Tibial nerve (tissue), 4 donors: ENCODE measurements around the gene ZNF416. TPM values are rescaled to one million over a fixed set of nuclear protein-coding genes. Genes with fewer than 3 reads are reported as not detected.

Experiments
- DNase-seq, 2 donors: peaks; one replicate each; pipeline ENCODE4 v3.0.0-alpha.2; 2019; ENCODE audit warnings: low spot score in 2 of 2
- H3K27ac ChIP-seq, 4 donors: fragments of 200-600 bp; sonication (generic) in 3 of 4; one replicate each; pipeline ENCODE4 v1.5.1; 2017 to 2019; ENCODE audit warnings: mild to moderate bottlenecking in 1 of 4
- H3K27me3 ChIP-seq, 2 donors: fragments of 200-600 bp; sonication (generic) in 1 of 2; one replicate each; pipeline versions ENCODE4 v1.5.1 to v1.6.0; 2017 to 2019
- H3K36me3 ChIP-seq, 3 donors: fragments of 200-600 bp; sonication (generic); one replicate each; pipeline ENCODE4 v1.5.1; 2018 to 2019
- H3K4me1 ChIP-seq, 4 donors: fragments of 200-600 bp; sonication (generic) in 3 of 4; one replicate each; pipeline ENCODE4 v1.5.1; 2017 to 2019
- H3K4me3 ChIP-seq, 4 donors: fragments of 200-600 bp; sonication (generic) in 3 of 4; one replicate each; pipeline ENCODE4 v1.5.1; 2017 to 2019; ENCODE audit warnings: mild to moderate bottlenecking in 1 of 4, moderate library complexity in 1 of 4
- H3K9me3 ChIP-seq, 4 donors: fragments of 200-600 bp; sonication (generic) in 3 of 4; one replicate each; pipeline ENCODE4 v1.5.1; 2017 to 2019
- EP300 ChIP-seq, 2 donors: sonication (generic); formaldehyde crosslinking; IDR thresholded peaks; one replicate each; pipeline ENCODE4 v1.6.1; 2017; ENCODE audit warnings: antibody characterized with exemption in 2 of 2, mild to moderate bottlenecking in 1 of 2
- POLR2A ChIP-seq, 2 donors: fragments of 450-650 bp; IDR thresholded peaks; one replicate each; pipeline ENCODE4 v1.6.1; 2017; ENCODE audit warnings: antibody characterized with exemption in 2 of 2, mild to moderate bottlenecking in 2 of 2, moderate library complexity in 2 of 2
- WGBS, 2 donors: methylation state at CpG; one replicate each; pipeline ENCODE4 v1.1.5; 2018; 5-methylcytosine and 5-hydroxymethylcytosine counted together
- total RNA-seq, 4 donors: library from RNA; depleted of rRNA; stranded (reverse); fragments of >200 nt; gene quantifications; one replicate each; pipeline ENCODE4 v1.1.0, GENCODE V29; 2016
- TF ChIP-seq, protein P1 (sequence below), 5 experiments: fragments of 200-600 bp in 3 of 5; fragments of 450-650 bp in 2 of 5; sonication (generic) in 3 of 5; IDR thresholded peaks; one replicate each; pipeline ENCODE4 v1.5.1; 2016 to 2019; ENCODE audit warnings: antibody characterized with exemption in 5 of 5, mild to moderate bottlenecking in 3 of 5, moderate library complexity in 2 of 5

ZNF416 gene
- total RNA-seq, 4 donors from 2014 or later = 2.4 to 6.0 (median 2.6) TPM

DNA sequence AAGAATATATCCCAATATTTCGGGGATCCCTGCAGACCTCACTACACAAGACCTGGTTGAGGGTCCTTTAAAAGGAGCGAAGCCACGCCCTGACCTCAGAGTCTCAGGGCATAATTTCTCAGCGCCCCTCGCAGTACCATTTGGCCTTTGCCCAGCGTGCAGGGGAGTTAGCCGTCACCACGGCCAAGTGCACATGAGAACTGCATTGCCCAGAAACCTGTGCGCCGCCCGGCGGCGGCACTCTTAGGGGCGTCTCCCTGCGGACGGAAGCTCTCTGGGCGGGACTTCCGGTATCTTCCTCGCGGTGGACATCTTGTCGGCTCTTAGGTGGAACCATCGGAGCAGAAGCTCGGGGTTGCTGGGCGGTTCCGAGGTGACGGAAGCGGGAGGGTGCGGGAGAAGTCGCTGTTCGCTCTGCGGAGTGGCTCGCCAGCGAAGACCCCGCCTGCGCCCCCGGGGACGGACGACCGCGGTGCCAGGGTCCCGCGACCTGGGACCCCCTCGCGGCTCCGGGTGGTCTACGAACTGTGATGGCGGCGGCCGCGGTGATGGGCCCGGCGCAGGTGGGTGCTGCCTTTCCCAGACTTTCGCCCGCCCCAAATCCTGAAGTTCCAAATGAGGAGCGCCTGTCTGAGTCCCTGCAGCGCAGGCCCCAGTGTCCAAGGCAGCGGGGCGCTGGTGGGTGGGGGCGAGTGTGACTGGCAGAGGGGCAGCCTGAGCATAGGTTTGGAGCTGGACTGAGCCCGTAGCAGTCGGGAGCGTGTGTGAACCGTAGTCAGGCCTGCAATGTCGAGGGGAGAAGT lies 35.4 kb upstream of the ZNF416 start, which contains the start of gene ZNF134:
Gene ZNF134 (plus strand): TSS at position 302 of the 803 bp plus-strand sequence. CDS start 5,227 bp downstream, outside the sequence.
- H3K27me3 ChIP-seq = no peaks in the 10 kb centered on the region
- DNase-seq = peak; percentile 70 to 78
- H3K36me3 ChIP-seq = peaks cover under 1 to 58% (median 32%) of the 10 kb centered on the region in 3 donors
- peaks cover 0 to 19% (median 7%) of the 10 kb centered on the region in 4 donors for H3K4me1 ChIP-seq
- peaks cover 0 to 74% (median 36%) of the 10 kb centered on the region in 4 donors for H3K9me3 ChIP-seq
- 2 to 4% methylated on average over 17 to 63 of the region's 64 CpGs for WGBS, 2 donors
- H3K4me3 ChIP-seq = peak within 1 kb of the TSS; percentile 78 to 93 (median 90)
- H3K27ac ChIP-seq = peak within 1 kb of the TSS in 3 of 4 donors; percentile 74 to 79 (median 77)
- peak in 1 of 2 donors; percentile 64 for TF ChIP-seq EP300 (IDR thresholded peaks at IDR 0.05)
- TF ChIP-seq, protein P1, sequence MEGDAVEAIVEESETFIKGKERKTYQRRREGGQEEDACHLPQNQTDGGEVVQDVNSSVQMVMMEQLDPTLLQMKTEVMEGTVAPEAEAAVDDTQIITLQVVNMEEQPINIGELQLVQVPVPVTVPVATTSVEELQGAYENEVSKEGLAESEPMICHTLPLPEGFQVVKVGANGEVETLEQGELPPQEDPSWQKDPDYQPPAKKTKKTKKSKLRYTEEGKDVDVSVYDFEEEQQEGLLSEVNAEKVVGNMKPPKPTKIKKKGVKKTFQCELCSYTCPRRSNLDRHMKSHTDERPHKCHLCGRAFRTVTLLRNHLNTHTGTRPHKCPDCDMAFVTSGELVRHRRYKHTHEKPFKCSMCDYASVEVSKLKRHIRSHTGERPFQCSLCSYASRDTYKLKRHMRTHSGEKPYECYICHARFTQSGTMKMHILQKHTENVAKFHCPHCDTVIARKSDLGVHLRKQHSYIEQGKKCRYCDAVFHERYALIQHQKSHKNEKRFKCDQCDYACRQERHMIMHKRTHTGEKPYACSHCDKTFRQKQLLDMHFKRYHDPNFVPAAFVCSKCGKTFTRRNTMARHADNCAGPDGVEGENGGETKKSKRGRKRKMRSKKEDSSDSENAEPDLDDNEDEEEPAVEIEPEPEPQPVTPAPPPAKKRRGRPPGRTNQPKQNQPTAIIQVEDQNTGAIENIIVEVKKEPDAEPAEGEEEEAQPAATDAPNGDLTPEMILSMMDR (IDR thresholded peaks at IDR 0.05) = peak in 3 of 5 experiments; percentile 22 to 45 (median 42)
- TF ChIP-seq POLR2A (IDR thresholded peaks at IDR 0.05) = no peak

DNA sequence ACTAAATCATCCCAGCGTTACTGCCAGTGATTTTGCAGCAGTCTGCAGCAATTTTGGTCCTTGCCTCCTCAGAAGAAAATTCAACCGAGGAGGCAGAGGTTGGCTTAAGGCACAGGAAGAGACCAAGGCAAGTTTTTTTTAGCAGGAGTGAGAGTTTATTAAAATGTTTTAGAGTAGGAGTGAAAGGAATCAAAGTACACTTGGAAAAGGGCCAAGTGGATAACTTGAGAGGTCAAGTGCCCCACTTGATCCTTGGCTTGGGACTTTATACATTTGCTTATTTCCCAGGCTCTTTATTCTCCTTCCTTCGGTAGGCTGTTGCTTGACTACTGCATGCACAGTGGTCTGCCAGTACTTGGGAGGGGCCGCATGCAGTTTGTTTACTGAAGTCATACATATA lies 32.4 kb upstream of the ZNF416 start:
- no peak for TF ChIP-seq POLR2A (IDR thresholded peaks at IDR 0.05)
- H3K27me3 ChIP-seq = no peaks in the 10 kb centered on the region
- no peak overlapping the region for H3K27ac ChIP-seq
- 76% methylated on average over 4 of the region's 4 CpGs for WGBS, 2 donors
- no peak overlapping the region for H3K4me3 ChIP-seq
- peaks cover 0 to 58% (median 10%) of the 10 kb centered on the region in 3 donors for H3K36me3 ChIP-seq
- DNase-seq = no peak
- H3K9me3 ChIP-seq = peaks cover 0 to 74% (median 15%) of the 10 kb centered on the region in 4 donors
- H3K4me1 ChIP-seq = peaks cover 0 to 19% (median 7%) of the 10 kb centered on the region in 4 donors

DNA sequence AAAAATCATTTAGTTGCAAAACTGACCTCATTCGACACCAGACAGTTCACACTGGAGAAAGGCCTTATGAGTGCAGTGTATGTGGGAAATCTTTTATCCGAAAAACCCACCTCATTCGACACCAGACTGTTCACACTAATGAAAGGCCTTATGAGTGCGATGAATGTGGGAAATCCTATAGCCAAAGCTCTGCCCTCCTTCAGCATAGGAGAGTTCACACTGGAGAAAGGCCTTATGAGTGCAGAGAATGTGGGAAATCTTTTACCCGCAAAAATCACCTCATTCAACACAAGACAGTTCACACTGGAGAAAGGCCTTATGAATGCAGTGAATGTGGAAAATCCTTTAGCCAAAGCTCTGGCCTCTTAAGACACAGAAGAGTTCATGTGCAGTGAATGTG lies 28.2 kb upstream of the ZNF416 start:
- H3K36me3 ChIP-seq = peaks cover 0 to 85% (median 0%) of the 10 kb centered on the region in 3 donors
- no peaks in the 10 kb centered on the region for H3K4me1 ChIP-seq
- no peak for DNase-seq
- no peak overlapping the region for H3K27ac ChIP-seq
- WGBS, 2 donors = 95 to 97% methylated on average over 5 of the region's 5 CpGs
- H3K9me3 ChIP-seq = peaks cover 0 to 97% (median 14%) of the 10 kb centered on the region in 4 donors
- H3K4me3 ChIP-seq = no peak overlapping the region
- H3K27me3 ChIP-seq = no peaks in the 10 kb centered on the region
- TF ChIP-seq, protein P1 (IDR thresholded peaks at IDR 0.05) = no peak
- TF ChIP-seq EP300 (IDR thresholded peaks at IDR 0.05) (no peak), POLR2A (IDR thresholded peaks at IDR 0.05) (no peak)

DNA sequence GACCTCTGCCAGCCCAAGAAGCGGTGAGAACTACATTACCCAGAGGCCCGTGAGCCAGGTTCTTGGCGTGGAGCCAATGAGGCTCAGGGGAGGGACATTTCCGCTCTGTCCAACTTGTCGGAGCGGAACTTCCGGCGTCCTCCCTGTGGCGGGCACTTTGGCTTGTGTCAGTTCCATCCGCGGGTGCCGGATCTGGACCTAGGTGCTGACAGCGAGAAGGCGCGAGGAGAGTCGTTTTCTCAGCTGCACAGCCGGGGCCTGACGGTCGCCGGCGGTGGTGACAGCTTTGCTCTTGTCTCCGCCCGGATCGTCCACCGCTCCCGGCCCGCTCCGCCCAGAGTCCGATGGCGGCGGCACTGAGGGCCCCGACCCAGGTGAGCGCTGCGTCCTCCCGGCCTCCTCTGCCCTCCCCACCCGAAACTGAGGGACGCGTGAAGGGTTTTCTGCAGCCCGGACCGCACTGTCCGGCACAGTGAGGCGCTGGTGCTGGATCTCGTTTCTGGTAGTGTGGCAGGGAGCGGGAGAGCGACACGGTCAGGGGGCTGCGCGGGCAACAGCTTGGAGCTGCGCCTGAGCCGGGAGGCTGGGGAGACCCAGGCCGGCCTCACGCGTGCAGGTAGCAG lies 21.2 kb upstream of the ZNF416 start, which contains the start of gene ZNF530:
Gene ZNF530 (plus strand): TSS at position 125 of the 623 bp plus-strand sequence. CDS start 4,461 bp downstream, outside the sequence.
- Histone ChIP-seq H3K27ac (peak within 1 kb of the TSS in 1 of 4 donors; percentile 53), H3K9me3 (peaks cover 0 to 43% (median 4%) of the 10 kb centered on the region in 4 donors)
- 1% methylated on average over 28 to 30 of the region's 53 CpGs for WGBS, 2 donors

DNA sequence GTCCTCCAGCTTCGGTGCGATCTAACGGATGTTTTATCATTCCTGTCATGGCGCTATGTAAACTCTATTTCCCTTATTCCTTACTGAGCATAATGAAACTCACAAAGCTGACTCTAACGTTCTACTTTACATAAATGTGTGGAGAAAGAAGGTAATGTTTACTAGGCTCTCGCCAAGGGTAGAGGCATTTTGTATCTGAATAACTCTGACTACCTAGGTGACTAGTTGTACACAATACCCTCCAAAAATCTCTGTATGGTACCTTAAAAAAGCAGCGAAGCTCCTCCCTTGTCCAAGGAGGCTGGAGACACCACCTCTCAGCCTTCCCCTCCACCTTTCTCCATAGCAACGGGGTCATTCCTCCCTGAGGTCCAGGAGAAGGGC lies 20.7 kb upstream of the ZNF416 start:
- H3K4me3 ChIP-seq = peak overlapping the region; percentile 54 to 85 (median 68)
- TF ChIP-seq EP300 (IDR thresholded peaks at IDR 0.05) = no peak
- no peak for TF ChIP-seq POLR2A (IDR thresholded peaks at IDR 0.05)
- TF ChIP-seq, protein P1 (IDR thresholded peaks at IDR 0.05) = no peak
- no peaks in the 10 kb centered on the region for H3K27me3 ChIP-seq

More for the DNA sequence above, 21.2 kb upstream of the ZNF416 start, which contains the start of gene ZNF530:
- peak within 1 kb of the TSS; percentile 54 to 85 (median 68) for H3K4me3 ChIP-seq
- peak in 1 of 2 donors; percentile 88 for TF ChIP-seq EP300 (IDR thresholded peaks at IDR 0.05)
- TF ChIP-seq, protein P1 (IDR thresholded peaks at IDR 0.05) = no peak
- no peak for TF ChIP-seq POLR2A (IDR thresholded peaks at IDR 0.05)
- peaks cover 0 to 18% (median 4%) of the 10 kb centered on the region in 4 donors for H3K4me1 ChIP-seq
- peak; percentile 87 to 95 for DNase-seq
- H3K27me3 ChIP-seq = no peaks in the 10 kb centered on the region
- H3K36me3 ChIP-seq = peaks cover 0 to 41% (median 0%) of the 10 kb centered on the region in 3 donors

More for the DNA sequence above, 20.7 kb upstream of the ZNF416 start:
- Histone ChIP-seq H3K27ac (peak overlapping the region in 1 of 4 donors; percentile 53), H3K9me3 (peaks cover 0 to 43% (median 2%) of the 10 kb centered on the region in 4 donors), H3K4me1 (peaks cover 0 to 18% (median 4%) of the 10 kb centered on the region in 4 donors), H3K36me3 (peaks cover 0 to 36% (median 0%) of the 10 kb centered on the region in 3 donors)
- no peak for DNase-seq
- WGBS, 2 donors = 56% methylated on average over 8 of the region's 8 CpGs
